Measurements from ENCODE around the gene CEP95. TPM values are rescaled to one million over a fixed set of nuclear protein-coding genes. Genes with fewer than 3 reads are reported as not detected.

CEP95 gene
- total RNA-seq, 2 donors from 2014 or later, result 130 to 143 TPM

DNA sequence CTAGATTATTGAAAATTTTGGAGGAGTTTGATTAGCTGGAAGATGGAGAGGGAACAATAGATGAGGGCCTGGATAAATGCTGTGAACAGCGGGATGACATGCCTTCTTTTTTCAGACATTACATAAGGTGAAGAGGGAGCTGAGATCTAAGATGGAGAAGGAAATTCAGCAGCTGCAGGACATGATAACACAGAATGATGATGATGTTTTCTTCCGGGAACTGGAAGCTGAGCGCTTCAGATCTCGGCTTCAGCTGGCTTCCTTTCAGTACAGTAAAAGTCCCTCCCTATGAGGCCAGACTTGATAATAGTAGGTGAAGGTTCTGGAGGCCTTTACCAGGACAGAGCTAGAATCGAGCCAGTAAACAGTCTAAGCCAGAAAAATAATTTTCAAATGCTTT lies 30.7 kb downstream of the CEP95 start:
- Mint-ChIP-seq H3K36me3 (ENCODE audit: low read depth) (peaks cover 13% of the 10 kb centered on the region), H3K4me1 (peaks cover 16% of the 10 kb centered on the region), H3K27me3 (no peaks in the 10 kb centered on the region), H3K4me3 (no peak overlapping the region), H3K27ac (peak overlapping the region; percentile 51)
- no peaks in the 10 kb centered on the region for H3K9me3 ChIP-seq (ENCODE audit: control insufficient read depth, low read length, poor library complexity, severe bottlenecking)
- no peak for ATAC-seq
- no peak for DNase-seq

DNA sequence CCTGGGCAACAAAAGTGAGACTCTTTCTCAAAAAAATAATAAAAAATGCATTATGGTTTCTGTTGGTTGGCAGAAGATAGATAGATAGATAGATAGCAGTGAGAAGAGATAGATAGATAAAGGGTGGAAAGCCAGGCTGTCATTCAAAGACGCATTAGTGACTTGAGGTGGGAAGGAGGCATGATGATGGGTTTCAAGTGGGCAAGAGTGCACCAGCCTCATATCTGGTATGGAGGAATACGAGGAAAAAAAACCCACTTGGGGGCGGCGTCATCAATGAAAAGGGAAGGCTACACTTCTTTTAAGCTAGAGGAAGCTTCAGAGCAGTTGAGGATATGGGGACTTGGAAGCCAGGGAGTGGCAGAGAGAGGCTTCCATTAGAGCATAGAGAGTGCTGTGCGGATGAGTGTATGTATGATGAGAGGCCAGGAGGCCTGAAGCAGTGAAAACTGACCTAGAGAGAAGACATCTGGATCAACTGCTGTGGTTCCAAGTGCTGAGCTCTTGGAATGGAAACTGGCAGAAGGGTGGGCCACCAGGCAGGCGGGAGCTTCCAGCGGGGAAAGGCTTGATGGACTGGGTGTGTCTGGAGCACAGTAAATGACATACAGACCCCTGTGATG lies 31.8 kb downstream of the CEP95 start:
- H3K4me3 Mint-ChIP-seq, result no peak overlapping the region
- H3K36me3 Mint-ChIP-seq (ENCODE audit: low read depth), result peaks cover 15% of the 10 kb centered on the region
- no peaks in the 10 kb centered on the region for H3K27me3 Mint-ChIP-seq
- peak overlapping the region; percentile 94 for H3K27ac Mint-ChIP-seq
- ATAC-seq (no peak), DNase-seq (no peak)
- no peaks in the 10 kb centered on the region for H3K9me3 ChIP-seq (ENCODE audit: control insufficient read depth, low read length, poor library complexity, severe bottlenecking)
- peaks cover 16% of the 10 kb centered on the region for H3K4me1 Mint-ChIP-seq

DNA sequence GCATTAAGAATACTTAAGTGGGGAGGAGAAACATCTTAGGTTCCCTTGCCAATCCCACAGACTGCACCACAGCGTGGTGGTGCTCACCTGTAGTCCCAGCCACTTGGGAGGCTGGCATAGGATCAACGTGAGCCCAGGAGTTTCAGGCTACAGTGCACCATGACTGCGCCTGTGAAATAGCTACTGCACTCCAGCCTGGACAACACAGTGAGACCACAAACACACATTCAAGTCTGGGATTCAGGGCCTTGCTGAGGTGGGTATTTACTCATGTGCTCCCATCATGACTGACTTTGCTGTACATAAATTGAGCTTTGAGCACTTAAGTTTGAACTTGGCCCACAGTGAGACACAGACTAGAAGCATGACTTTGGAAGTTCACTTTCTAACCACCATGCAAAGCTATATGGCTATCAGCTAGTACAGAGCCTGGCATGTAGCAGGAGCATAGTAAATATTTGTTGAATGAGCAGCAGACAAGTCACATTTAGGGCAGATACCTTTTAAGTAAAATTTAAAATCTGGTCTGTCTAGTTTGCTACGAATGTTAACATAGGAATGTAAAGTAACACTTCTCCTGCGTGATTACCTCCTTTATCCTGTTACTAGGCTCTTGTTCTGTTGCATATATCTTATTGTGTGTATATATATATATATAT lies 33.5 kb downstream of the CEP95 start:
- Mint-ChIP-seq H3K36me3 (ENCODE audit: low read depth) (peaks cover 15% of the 10 kb centered on the region), H3K27ac (no peak overlapping the region), H3K4me3 (peak overlapping the region; percentile 61), H3K27me3 (no peaks in the 10 kb centered on the region), H3K4me1 (peaks cover 14% of the 10 kb centered on the region)
- no peaks in the 10 kb centered on the region for H3K9me3 ChIP-seq (ENCODE audit: control insufficient read depth, low read length, poor library complexity, severe bottlenecking)
- ATAC-seq (no peak), DNase-seq (no peak)

DNA sequence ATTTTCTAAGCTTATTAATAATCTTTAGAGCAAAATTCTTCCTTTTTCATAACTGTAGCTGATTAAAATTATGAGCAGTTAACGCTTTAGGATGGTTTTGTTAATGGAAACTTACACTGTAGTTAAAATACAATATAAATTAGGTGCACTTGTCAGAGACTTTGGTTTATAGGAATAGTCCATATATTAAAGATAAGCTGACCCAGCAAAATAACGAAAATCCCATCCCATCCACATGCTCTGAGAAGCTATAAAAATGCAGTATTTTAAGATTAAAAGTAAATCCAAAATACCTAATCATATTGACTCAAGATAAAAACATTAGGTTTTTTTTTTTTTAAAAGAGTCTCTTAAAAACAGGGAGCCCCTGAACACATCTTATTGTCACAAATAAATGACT lies 38.0 kb downstream of the CEP95 start:
- DNase-seq (no peak), ATAC-seq (no peak)
- H3K4me1 Mint-ChIP-seq, result peaks cover 2% of the 10 kb centered on the region
- no peak overlapping the region for H3K27ac Mint-ChIP-seq
- H3K9me3 ChIP-seq (ENCODE audit: control insufficient read depth, low read length, poor library complexity, severe bottlenecking), result no peaks in the 10 kb centered on the region
- peaks cover 4% of the 10 kb centered on the region for H3K36me3 Mint-ChIP-seq (ENCODE audit: low read depth)
- H3K4me3 Mint-ChIP-seq, result no peak overlapping the region
- no peaks in the 10 kb centered on the region for H3K27me3 Mint-ChIP-seq

DNA sequence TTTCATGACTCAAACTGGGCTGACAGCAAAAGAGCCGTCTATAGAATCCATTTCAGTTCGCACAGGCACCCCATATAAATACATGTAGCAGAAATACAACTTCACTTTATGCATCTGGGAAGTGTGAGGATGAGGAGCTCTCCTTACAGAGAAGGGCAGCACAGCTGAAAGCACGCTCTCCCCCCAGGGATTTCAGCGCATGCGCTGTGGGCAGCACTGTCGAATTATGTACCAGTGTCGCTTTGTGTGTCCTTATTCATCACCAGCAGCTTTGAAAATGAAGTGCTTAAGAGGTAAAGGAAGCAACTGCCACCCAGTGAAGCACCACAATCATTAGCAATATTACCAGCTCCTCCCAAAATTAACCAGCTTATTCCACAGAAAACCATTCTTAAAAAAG lies 39.9 kb downstream of the CEP95 start:
- peaks cover under 1% of the 10 kb centered on the region for H3K4me1 Mint-ChIP-seq
- no peaks in the 10 kb centered on the region for H3K9me3 ChIP-seq (ENCODE audit: control insufficient read depth, low read length, poor library complexity, severe bottlenecking)
- no peak overlapping the region for H3K4me3 Mint-ChIP-seq
- H3K36me3 Mint-ChIP-seq (ENCODE audit: low read depth), result peaks cover 4% of the 10 kb centered on the region
- H3K27ac Mint-ChIP-seq, result peak overlapping the region; percentile 45
- ATAC-seq (no peak), DNase-seq (no peak)
- H3K27me3 Mint-ChIP-seq, result no peaks in the 10 kb centered on the region

DNA sequence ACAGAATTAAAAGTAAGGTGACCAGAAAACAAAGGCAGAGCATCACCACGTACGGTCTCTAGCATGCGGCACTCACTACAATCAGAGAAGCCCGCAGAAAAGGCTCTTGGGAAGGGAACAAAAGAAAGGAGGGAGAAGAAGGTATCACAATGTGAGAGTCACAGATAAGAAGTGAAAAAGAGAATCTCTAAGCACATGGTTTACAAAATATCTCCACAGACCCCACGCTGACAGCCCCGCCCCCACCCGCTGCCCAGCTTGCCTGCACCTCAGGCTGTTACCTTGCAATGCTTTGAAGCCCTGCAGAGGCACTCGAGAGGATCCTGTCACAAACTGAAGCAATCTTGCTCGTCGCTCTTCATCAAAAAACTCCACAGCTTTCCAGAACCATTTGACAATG lies 40.5 kb downstream of the CEP95 start:
- H3K4me3 Mint-ChIP-seq, result no peak overlapping the region
- peaks cover 4% of the 10 kb centered on the region for H3K36me3 Mint-ChIP-seq (ENCODE audit: low read depth)
- ATAC-seq (no peak), DNase-seq (no peak)
- H3K27me3 Mint-ChIP-seq, result no peaks in the 10 kb centered on the region
- peak overlapping the region; percentile 45 for H3K27ac Mint-ChIP-seq
- H3K4me1 Mint-ChIP-seq, result peaks cover 3% of the 10 kb centered on the region
- no peaks in the 10 kb centered on the region for H3K9me3 ChIP-seq (ENCODE audit: control insufficient read depth, low read length, poor library complexity, severe bottlenecking)

DNA sequence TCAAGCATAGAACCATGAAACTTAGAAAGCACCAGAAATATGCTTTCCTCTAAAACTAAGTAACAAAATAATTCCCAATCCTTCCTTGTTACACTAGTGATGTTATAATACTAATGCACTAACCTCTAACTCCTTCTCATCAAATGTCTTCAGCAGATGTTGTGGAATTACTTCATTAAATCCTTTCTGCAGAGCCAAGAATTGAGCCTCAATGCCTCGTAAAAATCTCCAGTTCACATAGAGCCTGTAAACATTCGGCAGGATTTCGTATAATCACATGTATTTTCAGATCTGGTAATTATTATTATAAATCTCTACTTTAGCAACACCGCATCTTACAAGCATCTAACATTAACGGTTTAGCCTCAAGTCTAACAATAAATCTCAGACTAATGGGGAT lies 44.7 kb downstream of the CEP95 start:
- Mint-ChIP-seq H3K36me3 (ENCODE audit: low read depth) (peaks cover 4% of the 10 kb centered on the region), H3K4me3 (no peak overlapping the region), H3K4me1 (peaks cover 3% of the 10 kb centered on the region), H3K27me3 (no peaks in the 10 kb centered on the region), H3K27ac (peak overlapping the region; percentile 11)
- no peaks in the 10 kb centered on the region for H3K9me3 ChIP-seq (ENCODE audit: control insufficient read depth, low read length, poor library complexity, severe bottlenecking)
- no peak for ATAC-seq
- DNase-seq, result no peak

DNA sequence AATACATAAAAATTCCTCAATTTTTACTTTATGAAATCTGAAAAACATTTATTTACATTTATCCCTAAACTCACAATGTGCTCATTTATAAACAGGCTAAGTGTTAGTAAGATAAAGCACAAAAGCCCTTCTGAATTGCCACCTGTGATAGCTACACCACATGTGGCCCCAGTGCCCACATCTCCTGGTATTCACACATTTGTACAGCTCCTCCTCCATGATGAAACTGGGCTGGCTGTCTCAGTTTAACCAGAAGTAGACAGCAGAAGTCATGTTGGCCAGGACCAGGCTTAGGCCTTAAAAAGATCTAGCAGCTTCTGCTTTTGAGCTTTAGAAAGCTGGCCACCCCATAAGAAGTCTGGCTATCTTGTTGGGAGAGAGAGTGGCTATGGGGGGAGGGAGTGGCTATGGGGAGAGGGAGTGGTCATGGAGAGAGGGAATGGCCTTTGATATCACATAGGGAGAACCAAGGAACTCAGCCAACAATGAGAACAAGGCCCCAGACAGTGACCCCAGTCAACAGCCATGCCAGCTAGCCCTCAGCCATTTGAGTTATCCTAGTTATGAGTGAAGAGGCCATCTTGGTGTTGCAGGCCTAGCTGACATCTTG lies 47.4 kb downstream of the CEP95 start:
- H3K36me3 Mint-ChIP-seq (ENCODE audit: low read depth), result peaks cover 2% of the 10 kb centered on the region
- ATAC-seq (no peak), DNase-seq (no peak)
- H3K4me3 Mint-ChIP-seq, result no peak overlapping the region
- H3K27ac Mint-ChIP-seq, result no peak overlapping the region
- no peaks in the 10 kb centered on the region for H3K27me3 Mint-ChIP-seq
- peaks cover 5% of the 10 kb centered on the region for H3K4me1 Mint-ChIP-seq
- H3K9me3 ChIP-seq (ENCODE audit: control insufficient read depth, low read length, poor library complexity, severe bottlenecking), result no peaks in the 10 kb centered on the region

DNA sequence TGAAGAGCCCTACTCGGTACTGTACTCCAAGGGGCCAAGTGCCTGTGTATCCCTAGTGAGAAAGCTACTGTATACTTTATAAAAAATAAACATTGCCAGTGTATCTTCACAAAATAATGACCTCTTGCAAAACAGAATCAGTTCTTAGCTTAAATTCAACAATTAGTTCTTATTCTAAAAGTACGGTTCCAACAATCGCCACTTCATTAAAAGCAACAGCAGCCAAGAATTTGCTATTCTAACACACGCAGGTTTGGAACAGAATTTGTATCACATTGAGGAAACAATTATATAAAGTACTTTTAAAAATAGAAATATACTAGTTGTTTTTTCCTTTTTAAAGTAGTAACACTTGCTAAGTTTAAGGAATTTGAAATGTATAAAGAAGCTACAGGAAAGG lies 48.5 kb downstream of the CEP95 start:
- Mint-ChIP-seq H3K4me1 (peaks cover 5% of the 10 kb centered on the region), H3K27ac (no peak overlapping the region), H3K27me3 (no peaks in the 10 kb centered on the region), H3K4me3 (no peak overlapping the region), H3K36me3 (ENCODE audit: low read depth) (peaks cover 2% of the 10 kb centered on the region)
- no peaks in the 10 kb centered on the region for H3K9me3 ChIP-seq (ENCODE audit: control insufficient read depth, low read length, poor library complexity, severe bottlenecking)
- no peak for DNase-seq
- no peak for ATAC-seq

DNA sequence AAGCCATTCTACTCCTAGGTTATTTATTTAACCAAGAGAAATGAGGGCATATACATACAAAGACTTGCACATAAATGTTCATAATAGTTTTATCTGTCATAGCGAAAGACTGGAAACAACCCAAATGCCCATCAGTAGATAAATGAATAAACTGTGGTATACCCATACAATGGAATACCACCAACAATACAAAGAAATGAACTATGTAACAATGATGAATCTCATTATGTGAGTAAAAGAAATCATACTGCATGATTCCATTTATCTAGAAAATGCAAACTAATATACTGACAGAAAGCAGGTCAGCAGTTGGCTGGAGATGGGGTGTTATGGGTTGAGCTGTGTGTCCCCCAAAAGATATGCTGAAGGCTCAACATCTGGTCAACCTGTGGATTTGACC lies 57.3 kb downstream of the CEP95 start:
- H3K4me1 Mint-ChIP-seq, result peaks cover 4% of the 10 kb centered on the region
- H3K9me3 ChIP-seq (ENCODE audit: control insufficient read depth, low read length, poor library complexity, severe bottlenecking), result no peaks in the 10 kb centered on the region
- DNase-seq, result no peak
- no peak for ATAC-seq
- H3K4me3 Mint-ChIP-seq, result no peak overlapping the region
- H3K27me3 Mint-ChIP-seq, result no peaks in the 10 kb centered on the region
- H3K36me3 Mint-ChIP-seq (ENCODE audit: low read depth), result no peaks in the 10 kb centered on the region
- no peak overlapping the region for H3K27ac Mint-ChIP-seq

DNA sequence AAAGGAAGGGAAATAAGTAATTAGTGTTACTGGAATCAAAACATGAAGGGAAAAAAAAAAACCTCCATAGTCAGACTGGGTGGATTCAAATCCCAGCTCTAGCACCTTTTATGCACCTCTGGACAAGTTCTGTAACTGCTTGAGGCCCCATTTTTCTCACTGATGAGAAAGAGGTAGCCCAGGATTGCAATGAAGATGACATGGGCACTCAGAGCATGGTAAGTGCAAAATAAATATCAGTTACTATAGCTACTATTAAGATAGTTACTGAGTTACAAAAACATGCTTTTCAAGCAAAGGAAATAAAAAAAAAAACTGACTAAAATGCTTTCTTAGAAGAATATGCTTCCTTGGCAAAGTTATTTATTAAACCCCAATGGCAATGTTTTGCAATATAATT lies 58.8 kb downstream of the CEP95 start:
- DNase-seq (no peak), ATAC-seq (no peak)
- Mint-ChIP-seq H3K4me1 (peaks cover 4% of the 10 kb centered on the region), H3K4me3 (no peak overlapping the region), H3K27me3 (no peaks in the 10 kb centered on the region), H3K27ac (no peak overlapping the region), H3K36me3 (ENCODE audit: low read depth) (no peaks in the 10 kb centered on the region)
- H3K9me3 ChIP-seq (ENCODE audit: control insufficient read depth, low read length, poor library complexity, severe bottlenecking), result no peaks in the 10 kb centered on the region

DNA sequence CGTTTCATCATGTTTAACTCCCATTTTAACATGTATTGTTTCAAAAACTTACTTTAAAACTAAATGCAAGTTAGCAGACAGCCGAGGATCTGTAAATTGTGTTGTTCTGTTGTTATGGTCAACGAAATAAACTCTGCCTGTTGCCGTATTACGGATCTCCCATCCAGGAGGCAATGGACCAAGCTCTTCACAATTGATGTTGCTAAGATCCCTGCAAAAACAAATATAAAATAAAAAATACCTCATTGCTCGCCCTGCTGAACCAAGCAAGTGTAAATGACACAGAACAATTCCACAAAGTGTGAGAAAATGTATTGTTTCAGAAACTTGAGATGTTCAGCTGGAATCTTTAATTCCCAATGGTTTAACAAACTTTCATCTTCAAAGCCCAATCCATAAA lies 65.0 kb downstream of the CEP95 start:
- Mint-ChIP-seq H3K27ac (peak overlapping the region; percentile 57), H3K27me3 (no peaks in the 10 kb centered on the region), H3K4me3 (no peak overlapping the region), H3K36me3 (ENCODE audit: low read depth) (no peaks in the 10 kb centered on the region), H3K4me1 (peaks cover 8% of the 10 kb centered on the region)
- ATAC-seq (no peak), DNase-seq (no peak)
- H3K9me3 ChIP-seq (ENCODE audit: control insufficient read depth, low read length, poor library complexity, severe bottlenecking), result no peaks in the 10 kb centered on the region

DNA sequence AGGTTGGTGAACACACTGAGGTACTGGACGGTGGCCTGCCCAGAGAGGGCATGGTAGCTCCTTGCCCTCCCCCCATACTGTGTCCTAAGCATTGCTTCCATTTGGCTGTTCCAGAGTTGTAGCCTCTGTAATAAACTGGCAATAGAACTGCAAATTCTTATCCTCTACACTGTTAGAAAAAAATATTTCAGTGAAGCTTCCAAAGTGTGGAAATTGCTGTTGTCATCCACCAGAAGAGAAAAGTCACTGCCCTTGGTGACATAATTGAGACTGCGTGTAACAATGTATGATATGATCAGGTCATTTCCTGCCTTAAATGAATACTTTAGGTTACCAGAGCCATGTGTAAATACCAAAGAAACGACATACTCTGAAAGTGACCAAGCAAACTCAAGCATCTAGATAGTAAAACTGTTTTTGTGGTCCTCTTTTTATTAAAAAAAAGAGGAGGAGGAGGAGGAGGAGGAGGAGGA lies 65.9 kb downstream of the CEP95 start:
- DNase-seq, result no peak
- peak overlapping the region; percentile 36 for H3K4me3 Mint-ChIP-seq
- ATAC-seq, result peak; percentile 62
- H3K9me3 ChIP-seq (ENCODE audit: control insufficient read depth, low read length, poor library complexity, severe bottlenecking), result no peaks in the 10 kb centered on the region
- peak overlapping the region; percentile 90 for H3K27ac Mint-ChIP-seq
- no peaks in the 10 kb centered on the region for H3K36me3 Mint-ChIP-seq (ENCODE audit: low read depth)
- no peaks in the 10 kb centered on the region for H3K27me3 Mint-ChIP-seq
- peaks cover 6% of the 10 kb centered on the region for H3K4me1 Mint-ChIP-seq

DNA sequence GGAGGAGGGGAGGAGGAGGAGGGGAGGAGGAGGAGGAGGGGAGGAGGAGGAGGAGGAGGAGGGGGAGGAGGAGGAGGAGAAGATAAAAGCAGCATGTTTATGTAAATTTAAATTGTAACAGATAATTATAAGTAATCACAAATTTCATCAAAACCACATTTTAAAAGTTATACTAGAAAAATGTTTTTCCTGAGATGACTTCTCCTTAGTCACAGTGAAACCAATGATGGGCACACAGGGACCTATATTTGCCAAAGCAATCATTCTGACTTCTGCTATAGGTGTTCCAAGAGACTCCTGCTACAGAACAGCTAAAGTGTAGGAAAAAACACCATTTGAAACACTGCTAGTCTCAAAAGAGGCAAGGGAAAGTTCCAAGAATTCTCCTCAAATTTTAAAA lies 66.4 kb downstream of the CEP95 start:
- H3K27ac Mint-ChIP-seq, result peak overlapping the region; percentile 90
- no peaks in the 10 kb centered on the region for H3K36me3 Mint-ChIP-seq (ENCODE audit: low read depth)
- ATAC-seq (no peak), DNase-seq (no peak)
- H3K4me3 Mint-ChIP-seq, result no peak overlapping the region
- H3K27me3 Mint-ChIP-seq, result no peaks in the 10 kb centered on the region
- peaks cover 6% of the 10 kb centered on the region for H3K4me1 Mint-ChIP-seq
- H3K9me3 ChIP-seq (ENCODE audit: control insufficient read depth, low read length, poor library complexity, severe bottlenecking), result no peaks in the 10 kb centered on the region
